AG09309 (cell line): ENCODE data around the gene ANTXRL.

ENCODE experiments used
- DNase-seq: peaks from one replicate; pipeline ENCODE4 v3.0.0-alpha.2; 2010; ENCODE audit warnings: low read depth
- H3K4me3 ChIP-seq: 2 replicates; pipeline ENCODE4 v1.5.1; 2011; ENCODE audit warnings: mild to moderate bottlenecking, low read depth, low read length, moderate library complexity; ENCODE audit not compliant: control insufficient read depth
- TF ChIP-seq, protein P1 (sequence below): IDR thresholded peaks from 2 replicates; pipeline ENCODE4 v1.5.1; 2011; ENCODE audit warnings: mild to moderate bottlenecking, low read depth, low read length, inconsistent platforms; ENCODE audit not compliant: insufficient read depth, control insufficient read depth; ENCODE audit errors: missing control alignments

ANTXRL gene

DNA sequence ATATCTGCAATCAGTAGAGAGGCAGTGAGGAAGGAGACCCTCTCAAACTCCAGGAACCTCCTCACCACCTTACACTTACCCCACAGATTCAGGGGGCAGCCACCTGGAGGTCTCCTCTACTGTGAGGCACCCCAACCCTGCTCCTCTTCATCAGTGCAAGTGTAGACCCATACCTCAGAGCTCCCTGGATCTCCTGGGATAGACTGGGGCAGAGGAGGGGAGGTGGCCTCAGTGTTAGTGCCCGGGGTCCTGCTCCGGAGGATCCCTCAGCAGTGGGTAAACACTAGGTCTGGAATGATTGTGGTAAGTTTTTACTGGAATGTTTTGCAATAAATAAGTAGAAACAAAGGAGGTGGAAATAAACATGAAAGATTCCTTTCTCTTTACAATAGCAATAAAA lies 31.1 kb downstream of the ANTXRL start:
- no peak for DNase-seq
- TF ChIP-seq, protein P1, sequence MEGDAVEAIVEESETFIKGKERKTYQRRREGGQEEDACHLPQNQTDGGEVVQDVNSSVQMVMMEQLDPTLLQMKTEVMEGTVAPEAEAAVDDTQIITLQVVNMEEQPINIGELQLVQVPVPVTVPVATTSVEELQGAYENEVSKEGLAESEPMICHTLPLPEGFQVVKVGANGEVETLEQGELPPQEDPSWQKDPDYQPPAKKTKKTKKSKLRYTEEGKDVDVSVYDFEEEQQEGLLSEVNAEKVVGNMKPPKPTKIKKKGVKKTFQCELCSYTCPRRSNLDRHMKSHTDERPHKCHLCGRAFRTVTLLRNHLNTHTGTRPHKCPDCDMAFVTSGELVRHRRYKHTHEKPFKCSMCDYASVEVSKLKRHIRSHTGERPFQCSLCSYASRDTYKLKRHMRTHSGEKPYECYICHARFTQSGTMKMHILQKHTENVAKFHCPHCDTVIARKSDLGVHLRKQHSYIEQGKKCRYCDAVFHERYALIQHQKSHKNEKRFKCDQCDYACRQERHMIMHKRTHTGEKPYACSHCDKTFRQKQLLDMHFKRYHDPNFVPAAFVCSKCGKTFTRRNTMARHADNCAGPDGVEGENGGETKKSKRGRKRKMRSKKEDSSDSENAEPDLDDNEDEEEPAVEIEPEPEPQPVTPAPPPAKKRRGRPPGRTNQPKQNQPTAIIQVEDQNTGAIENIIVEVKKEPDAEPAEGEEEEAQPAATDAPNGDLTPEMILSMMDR, result no peak
- H3K4me3 ChIP-seq, result no peak overlapping the region

DNA sequence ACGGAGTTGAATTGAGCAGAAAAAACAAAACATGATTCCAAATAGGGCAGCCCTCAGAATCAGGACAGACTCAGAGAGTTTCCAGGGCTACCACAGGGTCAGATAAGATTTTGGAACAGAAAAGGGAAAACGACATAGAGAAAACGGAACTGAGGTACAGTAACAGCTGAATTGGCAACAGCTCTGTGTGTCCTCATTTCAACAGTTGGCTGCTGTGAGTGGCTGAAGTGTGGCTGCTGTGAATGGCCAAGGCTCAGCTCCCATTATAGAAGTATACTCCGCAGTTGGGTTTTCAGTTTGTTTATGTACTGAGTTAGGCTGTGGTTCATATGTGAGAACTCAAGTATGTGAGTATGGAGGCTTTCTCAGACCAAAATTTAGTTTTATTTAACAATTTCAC lies 32.0 kb downstream of the ANTXRL start:
- DNase-seq, result no peak
- TF ChIP-seq, protein P1, result no peak
- no peak overlapping the region for H3K4me3 ChIP-seq

DNA sequence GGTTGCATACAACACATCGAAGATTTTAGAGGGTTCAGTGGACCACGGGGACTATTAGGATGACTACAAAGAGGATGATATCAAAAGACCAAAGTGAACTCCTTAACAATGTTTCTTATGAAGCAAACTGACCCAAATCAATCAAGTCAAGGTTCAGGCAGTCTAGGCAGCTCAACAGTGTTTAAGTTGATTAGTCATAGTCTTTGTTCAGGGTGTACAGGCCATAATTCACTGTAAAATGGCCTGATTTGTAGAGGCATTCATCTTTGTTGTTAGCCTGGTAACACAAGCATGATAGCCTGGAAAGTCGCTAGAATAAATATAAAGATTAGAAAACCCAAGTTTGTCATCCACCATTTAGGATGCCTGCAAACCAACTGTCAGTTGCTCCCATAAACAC lies 32.6 kb downstream of the ANTXRL start:
- TF ChIP-seq, protein P1, result no peak
- no peak overlapping the region for H3K4me3 ChIP-seq
- no peak for DNase-seq

DNA sequence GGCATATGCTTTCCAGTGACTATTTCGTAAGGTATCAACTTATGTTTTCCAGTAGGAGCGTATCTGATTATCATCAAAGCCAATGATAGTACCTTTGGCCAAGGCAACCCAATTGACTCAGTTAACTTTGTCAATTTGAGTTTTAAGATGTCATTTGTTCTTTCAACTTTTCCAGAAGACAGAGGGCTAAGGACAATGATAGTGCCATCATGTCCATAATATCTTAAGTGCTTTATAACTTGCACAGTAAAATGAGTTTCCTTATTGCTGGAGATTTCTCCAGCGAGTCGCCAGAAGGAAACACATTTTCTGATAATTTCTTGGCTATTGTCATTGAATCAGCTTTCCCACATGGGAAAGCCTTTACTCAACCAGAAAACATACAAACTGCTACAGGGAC lies 35.0 kb downstream of the ANTXRL start:
- DNase-seq, result no peak
- no peak overlapping the region for H3K4me3 ChIP-seq
- TF ChIP-seq, protein P1, result no peak

DNA sequence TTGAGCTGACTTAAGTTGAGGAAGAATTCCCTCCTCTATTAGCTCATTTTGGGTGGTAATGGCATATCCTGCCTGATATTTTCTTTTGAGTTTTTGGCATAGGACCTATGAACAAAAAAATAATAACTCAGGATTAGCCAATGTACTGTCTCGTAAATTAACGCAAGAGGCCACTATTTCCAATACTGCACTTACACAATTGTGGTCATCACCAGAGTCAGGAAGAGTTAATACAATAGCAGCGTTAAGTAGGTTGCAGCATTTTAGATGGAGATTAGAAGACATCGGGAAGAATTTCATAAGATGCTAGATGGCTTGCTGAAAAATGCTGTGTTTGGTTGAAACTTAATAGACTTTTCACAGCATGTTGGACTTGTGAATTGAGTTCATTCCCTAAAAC lies 36.4 kb downstream of the ANTXRL start:
- TF ChIP-seq, protein P1, result no peak
- DNase-seq, result no peak
- H3K4me3 ChIP-seq, result no peak overlapping the region

DNA sequence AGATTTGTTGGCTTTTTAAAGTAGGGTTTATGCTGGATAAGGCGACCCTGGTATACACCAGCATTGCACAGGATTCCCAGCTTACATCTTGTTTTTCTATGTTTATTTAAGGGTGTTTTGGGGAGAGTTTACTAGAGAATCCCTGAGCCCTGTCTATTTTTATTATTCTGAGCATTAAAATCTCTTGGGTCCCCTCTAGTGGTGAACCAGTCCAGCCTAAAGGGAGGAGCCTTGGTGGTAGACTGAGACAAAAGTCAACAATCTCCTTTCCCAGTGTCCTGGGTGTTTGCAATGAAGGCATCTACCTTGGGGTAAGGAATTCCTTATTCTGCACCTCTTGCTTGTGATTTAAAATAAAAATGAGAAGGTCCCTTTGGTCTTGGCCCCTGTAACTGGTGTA lies 38.2 kb downstream of the ANTXRL start:
- TF ChIP-seq, protein P1, result peak; percentile 50
- no peak overlapping the region for H3K4me3 ChIP-seq
- no peak for DNase-seq

DNA sequence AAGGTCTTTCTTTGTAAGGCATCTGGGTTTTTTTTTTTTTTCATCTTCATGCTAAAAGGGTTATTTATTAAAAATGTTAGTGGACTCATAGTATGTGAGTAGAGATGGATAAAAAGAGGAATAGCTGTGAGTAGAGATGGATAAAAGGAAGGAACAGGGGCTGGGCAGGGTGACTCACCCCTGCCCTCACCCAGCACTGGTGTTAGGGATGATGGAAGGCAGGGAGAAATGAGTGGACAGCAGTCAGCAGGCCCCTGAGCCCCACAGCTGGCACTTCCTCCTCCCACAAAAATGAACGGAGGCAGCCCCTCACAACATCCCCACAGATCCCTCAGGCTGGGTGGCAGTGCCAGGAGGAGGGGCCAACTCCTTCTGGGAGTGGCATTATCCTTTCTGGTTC lies 39.3 kb downstream of the ANTXRL start:
- no peak for DNase-seq
- TF ChIP-seq, protein P1, result no peak
- no peak overlapping the region for H3K4me3 ChIP-seq
